ENCODE measurements around the gene DRICH1.
"Not testable (repeated sequence)": the region's sequence is repeated elsewhere in the genome, so short reads cannot be mapped to it uniquely, and the experiment has no call there.

DRICH1 gene

DNA sequence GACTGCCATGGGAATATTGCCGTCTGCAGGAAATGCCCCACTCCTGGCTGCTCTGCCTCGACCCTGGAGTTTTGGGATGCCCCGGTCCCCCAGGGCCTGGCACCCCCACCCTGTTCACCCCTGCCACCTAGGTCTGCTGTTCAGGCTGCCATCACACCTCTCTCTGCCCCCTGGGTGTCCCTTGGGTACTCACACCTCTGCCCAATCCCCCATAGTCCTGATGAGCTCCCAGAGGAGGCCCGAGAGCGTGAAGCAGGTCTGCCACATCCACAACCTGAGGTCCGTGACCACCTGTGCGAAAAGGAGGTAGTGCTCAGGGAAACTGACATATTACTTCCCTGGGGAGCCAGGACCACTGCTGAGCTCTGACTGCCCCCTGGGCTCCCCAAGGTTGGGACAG lies 20.2 kb upstream of the DRICH1 start:
- no peak for DNase-seq (ENCODE audit: low read depth)
- no peak overlapping the region for H3K4me3 ChIP-seq (ENCODE audit: low read depth, low read length)

DNA sequence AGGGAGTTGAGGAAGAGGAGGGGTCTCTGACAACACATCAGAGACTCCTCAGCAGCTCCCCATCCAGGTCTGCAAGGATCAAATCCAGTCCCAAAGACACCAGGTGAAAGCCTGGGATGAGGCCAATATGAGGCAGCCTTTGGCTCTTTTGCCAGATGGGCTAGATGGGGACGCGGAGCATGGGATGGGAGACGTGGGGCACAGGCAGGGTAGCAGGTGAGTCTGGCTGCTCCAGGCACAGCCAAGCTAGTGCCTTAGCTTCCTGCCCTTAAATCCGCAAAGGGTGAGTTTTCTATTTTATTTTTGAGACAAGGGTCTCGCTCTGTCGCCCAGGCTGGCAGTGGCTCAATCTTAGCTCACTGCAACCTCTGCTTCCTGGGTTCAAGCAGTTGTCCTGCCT lies 19.6 kb upstream of the DRICH1 start:
- DNase-seq (ENCODE audit: low read depth) = no peak
- no peak overlapping the region for H3K4me3 ChIP-seq (ENCODE audit: low read depth, low read length)

- H3K4me3 ChIP-seq (ENCODE audit: low read depth, low read length) = no peak overlapping the region
- DNase-seq (ENCODE audit: low read depth) = no peak
These were observed 17.0 kb upstream of the DRICH1 start for GRCh38 chr22:23649071-23649501.

DNA sequence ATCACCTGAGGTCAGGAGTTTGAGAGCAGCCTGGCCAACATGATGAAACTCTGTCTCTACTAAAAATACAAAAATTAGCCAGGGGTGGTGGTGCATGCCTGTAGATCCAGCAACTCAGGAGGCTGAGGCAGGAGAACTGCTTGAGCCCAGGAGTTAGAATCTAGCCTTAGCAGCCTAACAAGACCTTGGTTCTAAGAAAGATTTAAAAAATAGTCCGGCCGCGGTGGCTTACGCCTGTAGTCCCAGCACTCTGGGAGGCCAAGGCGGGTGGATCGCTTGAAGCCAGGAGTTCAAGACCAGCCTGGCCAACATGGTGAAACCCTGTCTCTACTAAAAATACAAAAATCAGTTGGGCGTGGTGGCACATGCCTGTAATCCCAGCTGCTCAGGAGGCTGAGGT lies 14.4 kb upstream of the DRICH1 start:
- not testable (repeated sequence) for H3K4me3 ChIP-seq (ENCODE audit: low read depth, low read length)

DNA sequence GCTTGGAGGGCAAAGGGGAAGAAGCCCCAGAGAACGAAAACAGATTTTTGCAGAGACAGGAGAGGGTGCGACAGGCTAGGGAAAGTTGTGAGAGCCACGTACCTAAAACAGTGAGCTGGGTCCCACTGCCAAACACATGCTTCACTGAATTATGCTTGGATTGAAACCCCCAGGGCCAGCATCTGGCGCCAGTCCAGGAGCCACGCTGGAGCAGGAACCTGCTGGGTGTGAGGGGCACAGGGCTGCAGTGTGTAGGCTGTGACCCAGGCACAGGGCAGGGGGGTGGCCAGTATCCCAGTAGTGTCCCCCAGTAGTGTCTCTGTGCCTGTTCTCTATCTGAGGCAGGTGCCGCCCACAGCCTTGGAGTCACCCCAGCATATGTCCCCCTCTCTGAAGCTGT lies 8.1 kb upstream of the DRICH1 start:
- H3K4me3 ChIP-seq (ENCODE audit: low read depth, low read length); DNase-seq (ENCODE audit: low read depth): not testable (repeated sequence)

More for the DNA sequence above, 14.4 kb upstream of the DRICH1 start:
- DNase-seq (ENCODE audit: low read depth) = not testable (repeated sequence)

GRCh38 chr22:23639661-23640060 lies 7.5 kb upstream of the DRICH1 start:
- DNase-seq (ENCODE audit: low read depth) = no peak
- no peak overlapping the region for H3K4me3 ChIP-seq (ENCODE audit: low read depth, low read length)

DNA sequence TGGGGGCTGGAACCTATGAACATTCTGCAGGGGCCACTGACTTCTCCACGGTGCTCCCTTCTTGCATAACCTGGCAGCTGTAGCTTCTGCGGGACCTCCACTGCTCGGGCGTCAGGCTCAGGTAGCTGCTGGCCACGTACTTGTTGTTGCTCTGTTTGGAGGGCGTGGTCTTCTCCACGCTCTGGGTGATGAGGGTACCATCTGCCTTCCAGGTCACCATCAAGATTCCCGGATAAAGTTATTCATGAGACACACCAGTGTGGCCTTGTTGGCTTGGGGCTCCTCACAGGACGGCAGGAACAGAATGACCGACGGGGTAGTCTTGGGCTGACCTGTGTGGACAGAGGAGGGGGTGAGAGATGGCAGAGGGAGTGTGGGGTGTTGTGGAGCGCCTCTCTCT lies 6.5 kb upstream of the DRICH1 start:
- DNase-seq (ENCODE audit: low read depth) = no peak

GRCh38 chr22:23635291-23635690 lies 3.2 kb upstream of the DRICH1 start:
- DNase-seq (ENCODE audit: low read depth); H3K4me3 ChIP-seq (ENCODE audit: low read depth, low read length): not testable (repeated sequence)

More for the DNA sequence above, 6.5 kb upstream of the DRICH1 start:
- no peak overlapping the region for H3K4me3 ChIP-seq (ENCODE audit: low read depth, low read length)

- not testable (repeated sequence) for DNase-seq (ENCODE audit: low read depth); H3K4me3 ChIP-seq (ENCODE audit: low read depth, low read length)
These were observed 3.9 kb downstream of the DRICH1 start for GRCh38 chr22:23628056-23628743.

DNA sequence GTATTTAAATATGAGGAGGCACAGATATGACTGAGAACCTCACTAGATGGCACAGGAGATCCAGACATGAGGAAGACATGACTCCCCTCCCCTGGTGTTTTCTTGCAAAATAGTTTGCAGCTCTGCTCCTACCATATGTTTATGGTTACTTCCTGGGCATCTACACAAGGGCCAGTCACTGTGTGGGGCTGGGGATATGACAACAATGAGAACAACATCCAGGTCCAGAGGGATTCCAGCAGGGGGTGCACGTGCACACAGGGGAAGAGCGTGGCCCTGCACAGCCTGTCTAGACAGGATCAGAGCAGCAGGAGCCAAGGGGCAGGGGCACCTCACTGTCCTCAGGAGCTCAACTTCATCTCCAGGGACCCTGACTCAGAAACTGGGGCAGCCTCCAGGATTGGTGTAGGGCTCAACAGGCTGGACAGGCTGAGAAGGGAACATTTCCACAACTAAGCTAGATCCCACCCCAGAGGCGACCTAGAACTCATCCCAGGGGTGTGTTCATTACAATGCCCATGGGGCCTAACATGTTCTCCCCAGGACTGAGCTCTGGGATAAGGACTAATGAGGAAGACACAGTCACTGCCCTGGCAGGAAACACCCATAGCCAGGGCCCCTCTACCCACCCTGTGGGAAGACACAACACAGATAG lies 4.6 kb downstream of the DRICH1 start:
- not testable (repeated sequence) for DNase-seq (ENCODE audit: low read depth); H3K4me3 ChIP-seq (ENCODE audit: low read depth, low read length)

DNA sequence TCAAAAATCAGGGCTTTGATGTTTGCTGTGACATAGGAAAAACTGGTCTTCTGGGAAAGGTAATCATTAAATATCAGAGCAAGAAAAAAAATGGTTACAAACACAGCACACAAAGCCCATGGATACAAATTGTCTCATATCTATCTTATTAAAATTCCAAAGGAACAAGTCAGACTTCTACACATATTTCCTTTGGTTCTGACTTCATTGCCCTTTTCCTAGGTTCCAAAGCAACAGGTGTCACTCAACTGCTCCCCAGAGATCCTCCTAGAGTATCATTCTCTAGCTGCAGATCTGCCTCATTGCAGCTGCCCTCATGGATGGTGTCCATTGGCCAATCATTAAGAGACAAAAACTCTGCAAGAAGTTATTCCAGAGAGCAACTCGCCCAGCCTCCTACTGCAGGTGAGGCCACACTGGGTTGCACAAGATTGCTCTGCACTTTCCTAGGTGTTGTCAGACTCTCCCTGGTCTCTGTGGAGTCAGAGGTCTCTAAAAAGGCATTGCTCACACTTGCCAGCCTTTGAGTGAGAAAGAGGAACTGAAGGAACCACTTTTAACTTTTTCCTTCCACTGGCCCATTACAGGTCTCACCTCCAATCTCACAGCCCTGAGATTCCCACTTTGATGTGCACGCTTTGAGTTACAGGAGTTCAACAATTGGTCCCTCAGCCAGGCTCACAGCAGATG lies 5.7 kb downstream of the DRICH1 start:
- no peak for DNase-seq (ENCODE audit: low read depth)
- H3K4me3 ChIP-seq (ENCODE audit: low read depth, low read length) = no peak overlapping the region

- DNase-seq (ENCODE audit: low read depth) = peak; percentile 15
- no peak overlapping the region for H3K4me3 ChIP-seq (ENCODE audit: low read depth, low read length)
These were observed 9.5 kb downstream of the DRICH1 start for GRCh38 chr22:23622634-23623033.

GRCh38 chr22:23621916-23622315 lies 10.2 kb downstream of the DRICH1 start:
- DNase-seq (ENCODE audit: low read depth); H3K4me3 ChIP-seq (ENCODE audit: low read depth, low read length): not testable (repeated sequence)

- no peak for DNase-seq (ENCODE audit: low read depth)
- no peak overlapping the region for H3K4me3 ChIP-seq (ENCODE audit: low read depth, low read length)
These were observed 10.9 kb downstream of the DRICH1 start for GRCh38 chr22:23621082-23621780.

DNA sequence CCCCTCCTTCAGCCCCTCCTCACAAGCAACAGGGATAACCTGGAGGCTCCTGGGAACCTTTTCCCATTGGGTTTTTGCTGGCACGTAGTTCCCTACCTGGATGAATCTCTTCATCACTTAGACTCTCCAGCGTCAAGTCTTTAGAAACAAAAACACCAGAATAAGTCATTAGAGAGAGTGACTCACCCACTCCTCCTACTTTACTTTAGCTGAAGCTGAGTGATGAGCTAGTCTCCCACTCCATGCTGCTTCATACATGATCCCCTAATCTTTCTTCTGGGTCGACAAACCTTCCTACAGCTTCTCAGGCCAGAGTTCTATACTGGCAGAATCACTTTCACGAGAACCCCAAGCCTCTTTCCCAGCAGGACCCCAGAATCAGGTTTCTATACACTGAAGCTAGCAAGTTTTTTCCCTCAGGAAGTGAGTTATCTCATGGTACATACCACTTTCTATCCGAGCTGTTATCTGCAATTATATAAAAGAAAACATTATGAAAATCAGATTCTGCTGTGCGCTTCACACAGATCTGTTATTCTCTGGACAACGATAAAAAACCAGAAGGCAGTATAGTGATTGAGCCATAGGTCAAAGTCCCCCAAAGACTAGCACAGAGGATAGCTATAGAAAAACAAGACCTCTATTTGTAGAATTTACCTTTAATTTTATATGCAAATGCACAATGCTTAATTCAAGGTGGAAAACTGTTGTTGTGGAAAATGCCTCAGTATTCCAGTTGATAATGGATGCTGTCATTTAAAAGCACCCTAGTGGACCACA lies 18.7 kb downstream of the DRICH1 start:
- DNase-seq (ENCODE audit: low read depth) = no peak
- no peak overlapping the region for H3K4me3 ChIP-seq (ENCODE audit: low read depth, low read length)

- no peak overlapping the region for H3K4me3 ChIP-seq (ENCODE audit: low read depth, low read length)
- DNase-seq (ENCODE audit: low read depth) = no peak
These were observed 21.9 kb downstream of the DRICH1 start for GRCh38 chr22:23609983-23610781.

GRCh38 chr22:23608583-23608982 lies 23.5 kb downstream of the DRICH1 start:
- H3K4me3 ChIP-seq (ENCODE audit: low read depth, low read length) = no peak overlapping the region
- no peak for DNase-seq (ENCODE audit: low read depth)

All from skeletal muscle cell (primary cell).